WTC11 (cell line): ENCODE measurements around the gene ADSL. TPM values are rescaled to one million over a fixed set of nuclear protein-coding genes. Genes with fewer than 3 reads are reported as not detected.

ENCODE experiments used
- ATAC-seq: fragments of 200-7000 bp; cut with Tn5 transposase; 2 replicates; pipeline ENCODE4 v1.10.0; 2021; ENCODE audit warnings: mild to moderate bottlenecking, moderate library complexity
- CTCF ChIA-PET: fragments of 300-600 bp; sonication (Branson Sonifier 250); formaldehyde crosslinking; loops from one replicate; lab custom pipeline; 2021; ENCODE audit warnings: antibody characterized with exemption; lab: Charles Lee
- POLR2A ChIA-PET: fragments of 350-600 bp; sonication (Branson Sonifier 250); formaldehyde crosslinking; loops from one replicate; lab custom pipeline; 2021; ENCODE audit warnings: antibody characterized with exemption; lab: Charles Lee
- DNase-seq: peaks from one replicate; pipeline ENCODE4 v3.0.0; 2021; ENCODE audit warnings: low spot score
- H3K27ac Mint-ChIP-seq: 2 replicates; pipeline ENCODE4 v1.8.0; 2021; ENCODE audit warnings: mixed read lengths
- H3K27me3 Mint-ChIP-seq: 2 replicates; pipeline ENCODE4 v1.8.0; 2021; ENCODE audit warnings: low read depth, mild to moderate bottlenecking, moderate library complexity, mixed read lengths
- H3K36me3 Mint-ChIP-seq: 2 replicates; pipeline ENCODE4 v1.8.0; 2021; ENCODE audit warnings: mixed read lengths
- H3K4me1 Mint-ChIP-seq: 2 replicates; pipeline ENCODE4 v1.8.0; 2022; ENCODE audit warnings: mixed read lengths
- H3K4me3 Mint-ChIP-seq: 2 replicates; pipeline ENCODE4 v1.8.0; 2021; ENCODE audit warnings: mild to moderate bottlenecking, moderate library complexity, mixed read lengths
- H3K9me3 Mint-ChIP-seq: 2 replicates; pipeline ENCODE4 v1.8.0; 2021; ENCODE audit warnings: mixed read lengths
- ARID4B ChIP-seq: sonication (generic); formaldehyde crosslinking; IDR thresholded peaks from 2 replicates; pipeline ENCODE4 v1.8.0; 2023; ENCODE audit warnings: missing genetic modification reagents, mild to moderate bottlenecking, borderline replicate concordance
- CREM ChIP-seq: sonication (generic); formaldehyde crosslinking; IDR thresholded peaks from 2 replicates; pipeline ENCODE4 v1.8.1; 2022; ENCODE audit warnings: mild to moderate bottlenecking, missing genetic modification reagents, moderate library complexity
- EMX1 ChIP-seq: fragments of 250-450 bp; sonication (Bioruptor Pico); IDR thresholded peaks from 2 replicates; pipeline ENCODE4 v1.8.0; 2021; ENCODE audit warnings: mild to moderate bottlenecking
- FOXP1 ChIP-seq: sonication (generic); formaldehyde crosslinking; IDR thresholded peaks from 2 replicates; pipeline ENCODE4 v1.8.0; 2022; ENCODE audit warnings: missing genetic modification reagents, mild to moderate bottlenecking, moderate library complexity, borderline replicate concordance
- IRF2 ChIP-seq: sonication (generic); formaldehyde crosslinking; IDR thresholded peaks from 2 replicates; pipeline ENCODE4 v1.8.0; 2022; ENCODE audit warnings: low read depth, missing genetic modification reagents, borderline replicate concordance
- JUN ChIP-seq: sonication (generic); formaldehyde crosslinking; IDR thresholded peaks from 2 replicates; pipeline ENCODE4 v1.8.0; 2023; ENCODE audit warnings: mild to moderate bottlenecking, missing genetic modification reagents
- OVOL2 ChIP-seq: fragments of 250-450 bp; sonication (Bioruptor Pico); IDR thresholded peaks from 2 replicates; pipeline ENCODE4 v1.9.0; 2021; ENCODE audit warnings: mild to moderate bottlenecking, borderline replicate concordance
- RORB ChIP-seq: fragments of 250-450 bp; sonication (Bioruptor Pico); IDR thresholded peaks from 2 replicates; pipeline ENCODE4 v1.9.0; 2021; ENCODE audit warnings: mild to moderate bottlenecking
- SP1 ChIP-seq: sonication (generic); formaldehyde crosslinking; conservative IDR thresholded peaks from 2 replicates; pipeline ENCODE4 v1.8.1; 2022; ENCODE audit warnings: missing genetic modification reagents
- TEAD4 ChIP-seq: sonication (generic); formaldehyde crosslinking; IDR thresholded peaks from 2 replicates; pipeline ENCODE4 v1.8.0; 2022; ENCODE audit warnings: mild to moderate bottlenecking, missing genetic modification reagents
- TP53 ChIP-seq: sonication (generic); formaldehyde crosslinking; IDR thresholded peaks from 2 replicates; pipeline ENCODE4 v1.8.1; 2023; ENCODE audit warnings: mild to moderate bottlenecking, missing genetic modification reagents
- ZNF232 ChIP-seq: sonication (generic); formaldehyde crosslinking; IDR thresholded peaks from 2 replicates; pipeline ENCODE4 v1.8.0; 2022; ENCODE audit warnings: mild to moderate bottlenecking, missing genetic modification reagents
- ZNF263 ChIP-seq: sonication (generic); formaldehyde crosslinking; IDR thresholded peaks from 2 replicates; pipeline ENCODE4 v1.8.1; 2022; ENCODE audit warnings: low read depth, mild to moderate bottlenecking, moderate library complexity, missing genetic modification reagents
- ZNF423 ChIP-seq: fragments of 250-450 bp; sonication (Bioruptor Pico); IDR thresholded peaks from 2 replicates; pipeline ENCODE4 v2.1.2; 2022; ENCODE audit warnings: mild to moderate bottlenecking, moderate library complexity
- total RNA-seq: library from RNA; stranded (reverse); gene quantifications from 3 replicates; pipeline ENCODE4 v1.2.3, GENCODE V29; 2021
- TF ChIP-seq, protein P1 (sequence below): sonication (generic); formaldehyde crosslinking; IDR thresholded peaks from 2 replicates; pipeline ENCODE4 v1.8.1; 2023; ENCODE audit warnings: mild to moderate bottlenecking, missing genetic modification reagents, moderate library complexity
- TF ChIP-seq, protein P2 (sequence below): fragments of 250-450 bp; sonication (Bioruptor Pico); IDR thresholded peaks from 2 replicates; pipeline ENCODE4 v1.9.0; 2021; ENCODE audit warnings: mild to moderate bottlenecking
- TF ChIP-seq, protein P3 (sequence below): sonication (generic); formaldehyde crosslinking; conservative IDR thresholded peaks from 2 replicates; pipeline ENCODE4 v1.8.1; 2023; ENCODE audit warnings: mild to moderate bottlenecking, low read depth, missing genetic modification reagents, moderate library complexity

The ADSL gene
- total RNA-seq, 1 experiment from 2014 or later, result 154 TPM

DNA sequence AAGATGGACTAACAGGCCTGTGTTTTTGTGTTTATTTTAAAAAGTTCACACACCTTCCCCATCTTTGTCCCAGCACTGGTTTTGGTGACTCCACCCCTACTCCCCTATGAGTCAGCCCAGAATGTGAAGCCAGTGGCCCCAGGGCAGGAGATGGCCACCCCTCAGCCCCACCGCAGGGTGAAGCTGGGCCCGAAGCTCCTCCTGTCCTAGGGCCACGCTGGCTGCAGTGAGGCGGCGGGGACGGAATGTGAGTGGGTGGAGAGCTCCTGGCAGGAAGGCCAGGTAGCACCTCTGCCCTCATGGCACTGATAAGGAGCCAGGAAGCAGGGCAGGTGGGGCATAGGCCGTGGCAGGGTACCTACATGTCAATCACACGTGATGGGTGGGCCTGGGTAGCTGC, 64.0 kb downstream of the ADSL start (continued):
- TF ChIP-seq SP1 (CRISPR knock-in tag) (no peak), TP53 (CRISPR knock-in tag) (no peak)
- TF ChIP-seq, protein P1, sequence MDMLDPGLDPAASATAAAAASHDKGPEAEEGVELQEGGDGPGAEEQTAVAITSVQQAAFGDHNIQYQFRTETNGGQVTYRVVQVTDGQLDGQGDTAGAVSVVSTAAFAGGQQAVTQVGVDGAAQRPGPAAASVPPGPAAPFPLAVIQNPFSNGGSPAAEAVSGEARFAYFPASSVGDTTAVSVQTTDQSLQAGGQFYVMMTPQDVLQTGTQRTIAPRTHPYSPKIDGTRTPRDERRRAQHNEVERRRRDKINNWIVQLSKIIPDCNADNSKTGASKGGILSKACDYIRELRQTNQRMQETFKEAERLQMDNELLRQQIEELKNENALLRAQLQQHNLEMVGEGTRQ (CRISPR knock-in tag), result no peak

DNA sequence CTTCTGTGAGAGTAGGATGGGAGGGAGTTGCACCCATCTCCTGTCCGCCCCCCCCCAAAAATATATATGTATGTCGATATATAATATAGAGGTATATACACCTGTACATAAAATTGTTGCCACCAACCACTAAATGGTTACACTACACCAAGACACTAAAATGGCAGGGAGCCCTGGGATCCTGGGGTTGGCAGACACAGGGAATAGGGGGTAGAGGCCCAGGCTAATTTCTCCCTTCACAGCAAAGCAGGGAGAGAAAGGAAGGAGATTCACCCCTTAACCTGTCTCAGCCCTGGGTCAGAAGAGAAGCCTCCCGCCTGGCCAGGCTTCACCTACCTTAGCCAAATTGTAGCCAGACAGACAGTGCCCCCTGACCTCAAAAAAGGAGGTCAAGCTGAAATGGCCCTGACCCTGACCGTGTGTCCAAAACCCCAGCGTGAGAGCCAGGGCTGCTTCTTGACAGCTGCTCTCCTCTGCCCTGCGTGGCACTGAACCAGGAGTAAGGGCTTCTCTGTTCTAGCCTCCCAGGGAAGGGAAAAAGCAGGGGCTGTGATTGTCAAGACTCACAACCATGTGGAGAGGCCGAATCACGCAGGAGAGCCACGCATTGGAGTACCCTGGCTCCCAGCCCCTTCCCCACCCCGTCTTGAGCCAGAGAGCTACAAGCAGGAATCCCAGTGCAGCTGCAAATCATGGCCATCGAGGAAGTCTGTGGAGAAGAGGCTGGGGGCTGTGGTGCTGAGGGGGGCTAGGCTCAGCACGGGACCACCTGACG, 64.6 kb downstream of the ADSL start:
- H3K36me3 Mint-ChIP-seq, result peaks cover 25% of the 10 kb centered on the region
- TF ChIP-seq FOXP1 (CRISPR knock-in tag), result no peak
- TF ChIP-seq ZNF423, result no peak
- TF ChIP-seq, protein P2, sequence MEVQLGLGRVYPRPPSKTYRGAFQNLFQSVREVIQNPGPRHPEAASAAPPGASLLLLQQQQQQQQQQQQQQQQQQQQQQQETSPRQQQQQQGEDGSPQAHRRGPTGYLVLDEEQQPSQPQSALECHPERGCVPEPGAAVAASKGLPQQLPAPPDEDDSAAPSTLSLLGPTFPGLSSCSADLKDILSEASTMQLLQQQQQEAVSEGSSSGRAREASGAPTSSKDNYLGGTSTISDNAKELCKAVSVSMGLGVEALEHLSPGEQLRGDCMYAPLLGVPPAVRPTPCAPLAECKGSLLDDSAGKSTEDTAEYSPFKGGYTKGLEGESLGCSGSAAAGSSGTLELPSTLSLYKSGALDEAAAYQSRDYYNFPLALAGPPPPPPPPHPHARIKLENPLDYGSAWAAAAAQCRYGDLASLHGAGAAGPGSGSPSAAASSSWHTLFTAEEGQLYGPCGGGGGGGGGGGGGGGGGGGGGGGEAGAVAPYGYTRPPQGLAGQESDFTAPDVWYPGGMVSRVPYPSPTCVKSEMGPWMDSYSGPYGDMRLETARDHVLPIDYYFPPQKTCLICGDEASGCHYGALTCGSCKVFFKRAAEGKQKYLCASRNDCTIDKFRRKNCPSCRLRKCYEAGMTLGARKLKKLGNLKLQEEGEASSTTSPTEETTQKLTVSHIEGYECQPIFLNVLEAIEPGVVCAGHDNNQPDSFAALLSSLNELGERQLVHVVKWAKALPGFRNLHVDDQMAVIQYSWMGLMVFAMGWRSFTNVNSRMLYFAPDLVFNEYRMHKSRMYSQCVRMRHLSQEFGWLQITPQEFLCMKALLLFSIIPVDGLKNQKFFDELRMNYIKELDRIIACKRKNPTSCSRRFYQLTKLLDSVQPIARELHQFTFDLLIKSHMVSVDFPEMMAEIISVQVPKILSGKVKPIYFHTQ (CRISPR knock-in tag), result no peak
- no peak for TF ChIP-seq JUN (CRISPR knock-in tag)
- no peak for TF ChIP-seq IRF2 (CRISPR knock-in tag)
- TF ChIP-seq, all 79 proteins: peak for 0
- Mint-ChIP-seq H3K4me3 (no peak overlapping the region), H3K9me3 (no peaks in the 10 kb centered on the region), H3K27me3 (no peaks in the 10 kb centered on the region), H3K4me1 (no peaks in the 10 kb centered on the region), H3K27ac (no peak overlapping the region)
- ChIA-PET CTCF (interaction anchor here (1.0 to 2.3 kb wide), 2 partner anchors 11 to 96 kb away, joined by 3 to 8 read pairs; no protein-coding TSS in a partner anchor), POLR2A (interaction anchor here (0.6 kb wide), 1 partner anchor 19 kb away, joined by 6 read pairs; no protein-coding TSS in a partner anchor)
- ATAC-seq, result no peak
- no peak for DNase-seq

DNA sequence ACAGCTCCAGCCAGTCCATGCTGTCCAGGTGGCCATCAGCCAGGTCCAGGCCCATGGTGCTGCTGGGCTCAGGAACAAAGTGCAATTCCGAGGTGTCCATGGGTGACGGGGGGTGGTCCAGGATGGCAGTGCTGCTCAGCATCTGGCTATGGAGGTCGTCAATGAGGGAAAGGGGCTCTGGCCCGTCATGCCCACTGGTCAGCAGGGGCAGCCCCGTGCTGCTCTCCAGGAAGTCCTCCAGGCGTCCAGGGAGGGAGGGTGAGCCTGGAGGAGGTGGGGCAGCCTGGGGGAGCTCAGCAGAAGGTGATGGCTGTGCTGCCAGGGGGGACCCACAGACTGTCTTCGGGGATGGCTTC, 65.2 kb downstream of the ADSL start:
- POLR2A ChIA-PET, result no interaction called here
- no peak for ATAC-seq

More for the DNA sequence above, 65.2 kb downstream of the ADSL start:
- Mint-ChIP-seq H3K9me3 (no peaks in the 10 kb centered on the region), H3K4me3 (no peak overlapping the region), H3K27me3 (no peaks in the 10 kb centered on the region), H3K36me3 (peaks cover 22% of the 10 kb centered on the region), H3K4me1 (no peaks in the 10 kb centered on the region), H3K27ac (no peak overlapping the region)
- TF ChIP-seq JUN (CRISPR knock-in tag), result no peak
- TF ChIP-seq RORB (CRISPR knock-in tag), result no peak
- no peak for TF ChIP-seq OVOL2
- TF ChIP-seq ZNF423, result no peak
- TF ChIP-seq, protein P3, sequence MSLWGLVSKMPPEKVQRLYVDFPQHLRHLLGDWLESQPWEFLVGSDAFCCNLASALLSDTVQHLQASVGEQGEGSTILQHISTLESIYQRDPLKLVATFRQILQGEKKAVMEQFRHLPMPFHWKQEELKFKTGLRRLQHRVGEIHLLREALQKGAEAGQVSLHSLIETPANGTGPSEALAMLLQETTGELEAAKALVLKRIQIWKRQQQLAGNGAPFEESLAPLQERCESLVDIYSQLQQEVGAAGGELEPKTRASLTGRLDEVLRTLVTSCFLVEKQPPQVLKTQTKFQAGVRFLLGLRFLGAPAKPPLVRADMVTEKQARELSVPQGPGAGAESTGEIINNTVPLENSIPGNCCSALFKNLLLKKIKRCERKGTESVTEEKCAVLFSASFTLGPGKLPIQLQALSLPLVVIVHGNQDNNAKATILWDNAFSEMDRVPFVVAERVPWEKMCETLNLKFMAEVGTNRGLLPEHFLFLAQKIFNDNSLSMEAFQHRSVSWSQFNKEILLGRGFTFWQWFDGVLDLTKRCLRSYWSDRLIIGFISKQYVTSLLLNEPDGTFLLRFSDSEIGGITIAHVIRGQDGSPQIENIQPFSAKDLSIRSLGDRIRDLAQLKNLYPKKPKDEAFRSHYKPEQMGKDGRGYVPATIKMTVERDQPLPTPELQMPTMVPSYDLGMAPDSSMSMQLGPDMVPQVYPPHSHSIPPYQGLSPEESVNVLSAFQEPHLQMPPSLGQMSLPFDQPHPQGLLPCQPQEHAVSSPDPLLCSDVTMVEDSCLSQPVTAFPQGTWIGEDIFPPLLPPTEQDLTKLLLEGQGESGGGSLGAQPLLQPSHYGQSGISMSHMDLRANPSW, result no peak
- TF ChIP-seq TEAD4 (CRISPR knock-in tag), result no peak
- no peak for TF ChIP-seq CREM (CRISPR knock-in tag)
- no peak for TF ChIP-seq ARID4B (CRISPR knock-in tag)
- TF ChIP-seq ZNF232 (CRISPR knock-in tag), result no peak
- no peak for TF ChIP-seq EMX1
- no peak for TF ChIP-seq ZNF263
- CTCF ChIA-PET, result interaction anchor here (2.3 kb wide), 1 partner anchor 12 kb away, joined by 8 read pairs; no protein-coding TSS in a partner anchor
- no peak for DNase-seq
